HepG2 (cell line): ENCODE results near the gene DLEC1. TPM values are rescaled to one million over a fixed set of nuclear protein-coding genes. Genes with fewer than 3 reads are reported as not detected.
A peak's percentile ranks its signal among the peaks of the same experiment; 100 is the strongest.

Source experiments
- EZH2 ChIP-seq: conservative IDR thresholded peaks from 2 replicates; pipeline ENCODE4 v1.6.1; 2012; ENCODE audit warnings: mild to moderate bottlenecking, low read depth, low read length, moderate library complexity
- MXI1 ChIP-seq: IDR thresholded peaks from 3 replicates; pipeline ENCODE4 v1.6.1; 2012; ENCODE audit warnings: low read depth, low read length, inconsistent platforms, borderline replicate concordance
- PAX8 ChIP-seq: sonication (generic); formaldehyde crosslinking; IDR thresholded peaks from 2 replicates; pipeline ENCODE4 v1.8.0; 2022; ENCODE audit warnings: mild to moderate bottlenecking, missing genetic modification reagents, borderline replicate concordance
- RBFOX2 ChIP-seq: fragments of 200-400 bp; formaldehyde crosslinking; IDR thresholded peaks from 2 replicates; pipeline ENCODE4 v1.6.1; 2017; ENCODE audit warnings: low read depth, mild to moderate bottlenecking, low read length
- RCOR2 ChIP-seq: IDR thresholded peaks from 2 replicates; pipeline ENCODE4 v1.6.1; 2016; ENCODE audit warnings: missing biosample characterization, missing genetic modification reagents
- SP5 ChIP-seq: IDR thresholded peaks from 2 replicates; pipeline ENCODE4 v1.6.1; 2016; ENCODE audit warnings: low read depth, borderline replicate concordance
- TEAD3 ChIP-seq: optimal IDR thresholded peaks from 2 replicates; pipeline ENCODE3; 2016; ENCODE audit warnings: borderline replicate concordance
- ZNF251 ChIP-seq: sonication (generic); formaldehyde crosslinking; IDR thresholded peaks from 2 replicates; pipeline ENCODE4 v1.9.0; 2021; ENCODE audit warnings: mild to moderate bottlenecking, missing genetic modification reagents
- ZNF256 ChIP-seq: sonication (generic); formaldehyde crosslinking; conservative IDR thresholded peaks from 2 replicates; pipeline ENCODE4 v1.4.0; 2020; ENCODE audit warnings: missing genetic modification reagents
- ZNF44 ChIP-seq: sonication (generic); formaldehyde crosslinking; IDR thresholded peaks from 2 replicates; pipeline ENCODE4 v1.5.1; 2020; ENCODE audit warnings: mild to moderate bottlenecking, missing genetic modification reagents
- ZNF562 ChIP-seq: sonication (generic); formaldehyde crosslinking; IDR thresholded peaks from 2 replicates; pipeline ENCODE4 v1.8.0; 2022; ENCODE audit warnings: missing genetic modification reagents, borderline replicate concordance
- ZNF878 ChIP-seq: sonication (generic); formaldehyde crosslinking; IDR thresholded peaks from 2 replicates; pipeline ENCODE4 v1.8.1; 2023; ENCODE audit warnings: mild to moderate bottlenecking, missing genetic modification reagents, moderate library complexity
- polyA plus RNA-seq, 8 experiments: library from polyadenylated mRNA; depleted of rRNA in 3 of 8; stranded (reverse) in 7 of 8; unstranded in 1 of 8; fragments of >200 nt; fragmentation: Illumina TruSeq in 4 of 8; extraction: Trizol in 4 of 8; gene quantifications; 2 replicates each; pipeline versions ENCODE4 v1.2.1 to v1.2.3, GENCODE V29; 2011 to 2016; ENCODE audit warnings: low read depth in 4 of 8, missing spikeins in 1 of 8, mixed read lengths in 1 of 8; ENCODE audit not compliant: insufficient read depth in 1 of 8
- total RNA-seq, 5 experiments: library from RNA; depleted of rRNA; stranded (reverse); fragments of >200 nt; fragmentation: Illumina TruSeq; extraction: Trizol; gene quantifications; 2 replicates each; pipeline ENCODE4 v1.2.3, GENCODE V29; 2016; ENCODE audit warnings: low read depth in 1 of 5
- TF ChIP-seq, protein P1 (sequence below): sonication (generic); formaldehyde crosslinking; IDR thresholded peaks from 2 replicates; pipeline ENCODE4 v1.4.0; 2020; ENCODE audit warnings: missing genetic modification reagents
- TF ChIP-seq, protein P2 (sequence below): sonication (generic); formaldehyde crosslinking; IDR thresholded peaks from 2 replicates; pipeline ENCODE4 v1.5.0; 2020; ENCODE audit warnings: missing genetic modification reagents, mild to moderate bottlenecking, borderline replicate concordance
- TF ChIP-seq, protein P3 (sequence below): sonication (generic); formaldehyde crosslinking; IDR thresholded peaks from 2 replicates; pipeline ENCODE4 v1.4.0; 2020; ENCODE audit warnings: missing genetic modification reagents, borderline replicate concordance
- TF ChIP-seq, protein P4 (sequence below): sonication (generic); formaldehyde crosslinking; IDR thresholded peaks from 2 replicates; pipeline ENCODE4 v1.4.0; 2020; ENCODE audit warnings: mild to moderate bottlenecking, low read depth, missing genetic modification reagents
- TF ChIP-seq, protein P5 (sequence below): sonication (generic); formaldehyde crosslinking; IDR thresholded peaks from 2 replicates; pipeline ENCODE4 v1.9.0; 2021; ENCODE audit warnings: missing genetic modification reagents, borderline replicate concordance

Gene DLEC1
- total and polyA plus RNA-seq, 2 of the 13 experiments (the other 11 are each of a cell fraction or from before 2014, with no cell fraction given), result 0.09 TPM; not detected in 1

DNA sequence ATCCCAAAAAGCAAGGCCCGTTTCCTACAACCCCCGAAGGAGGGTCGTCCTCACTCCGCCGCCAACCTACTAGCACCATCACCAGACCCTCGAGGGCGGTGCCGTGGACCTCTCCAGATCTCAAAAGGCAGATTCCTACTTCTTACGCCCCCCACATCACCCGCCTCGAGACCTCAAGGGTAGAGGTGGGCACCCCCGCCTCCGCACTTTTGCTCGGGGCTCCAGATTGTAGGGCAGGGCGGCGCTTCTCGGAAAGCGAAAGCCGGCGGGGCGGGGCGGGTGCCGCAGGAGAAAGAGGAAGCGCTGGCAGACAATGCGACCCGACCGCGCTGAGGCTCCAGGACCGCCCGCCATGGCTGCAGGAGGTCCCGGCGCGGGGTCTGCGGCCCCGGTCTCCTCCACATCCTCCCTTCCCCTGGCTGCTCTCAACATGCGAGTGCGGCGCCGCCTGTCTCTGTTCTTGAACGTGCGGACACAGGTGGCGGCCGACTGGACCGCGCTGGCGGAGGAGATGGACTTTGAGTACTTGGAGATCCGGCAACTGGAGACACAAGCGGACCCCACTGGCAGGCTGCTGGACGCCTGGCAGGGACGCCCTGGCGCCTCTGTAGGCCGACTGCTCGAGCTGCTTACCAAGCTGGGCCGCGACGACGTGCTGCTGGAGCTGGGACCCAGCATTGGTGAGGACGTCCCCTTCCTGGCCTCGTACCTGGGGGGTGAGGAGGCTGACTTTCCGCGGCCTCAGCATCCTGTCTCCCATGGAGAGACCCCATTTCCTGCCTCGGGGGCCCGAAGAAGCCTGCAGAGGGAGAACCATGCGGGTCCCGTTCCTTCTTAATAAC is 99.6 kb downstream of the DLEC1 start, which contains the start of gene MYD88 (continued):
- TF ChIP-seq, protein P1, sequence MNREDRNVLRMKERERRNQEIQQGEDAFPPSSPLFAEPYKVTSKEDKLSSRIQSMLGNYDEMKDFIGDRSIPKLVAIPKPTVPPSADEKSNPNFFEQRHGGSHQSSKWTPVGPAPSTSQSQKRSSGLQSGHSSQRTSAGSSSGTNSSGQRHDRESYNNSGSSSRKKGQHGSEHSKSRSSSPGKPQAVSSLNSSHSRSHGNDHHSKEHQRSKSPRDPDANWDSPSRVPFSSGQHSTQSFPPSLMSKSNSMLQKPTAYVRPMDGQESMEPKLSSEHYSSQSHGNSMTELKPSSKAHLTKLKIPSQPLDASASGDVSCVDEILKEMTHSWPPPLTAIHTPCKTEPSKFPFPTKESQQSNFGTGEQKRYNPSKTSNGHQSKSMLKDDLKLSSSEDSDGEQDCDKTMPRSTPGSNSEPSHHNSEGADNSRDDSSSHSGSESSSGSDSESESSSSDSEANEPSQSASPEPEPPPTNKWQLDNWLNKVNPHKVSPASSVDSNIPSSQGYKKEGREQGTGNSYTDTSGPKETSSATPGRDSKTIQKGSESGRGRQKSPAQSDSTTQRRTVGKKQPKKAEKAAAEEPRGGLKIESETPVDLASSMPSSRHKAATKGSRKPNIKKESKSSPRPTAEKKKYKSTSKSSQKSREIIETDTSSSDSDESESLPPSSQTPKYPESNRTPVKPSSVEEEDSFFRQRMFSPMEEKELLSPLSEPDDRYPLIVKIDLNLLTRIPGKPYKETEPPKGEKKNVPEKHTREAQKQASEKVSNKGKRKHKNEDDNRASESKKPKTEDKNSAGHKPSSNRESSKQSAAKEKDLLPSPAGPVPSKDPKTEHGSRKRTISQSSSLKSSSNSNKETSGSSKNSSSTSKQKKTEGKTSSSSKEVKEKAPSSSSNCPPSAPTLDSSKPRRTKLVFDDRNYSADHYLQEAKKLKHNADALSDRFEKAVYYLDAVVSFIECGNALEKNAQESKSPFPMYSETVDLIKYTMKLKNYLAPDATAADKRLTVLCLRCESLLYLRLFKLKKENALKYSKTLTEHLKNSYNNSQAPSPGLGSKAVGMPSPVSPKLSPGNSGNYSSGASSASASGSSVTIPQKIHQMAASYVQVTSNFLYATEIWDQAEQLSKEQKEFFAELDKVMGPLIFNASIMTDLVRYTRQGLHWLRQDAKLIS, result 0 out of 2 replicates have a peak, but pooled peaks have one; percentile 43
- TF ChIP-seq, protein P2, sequence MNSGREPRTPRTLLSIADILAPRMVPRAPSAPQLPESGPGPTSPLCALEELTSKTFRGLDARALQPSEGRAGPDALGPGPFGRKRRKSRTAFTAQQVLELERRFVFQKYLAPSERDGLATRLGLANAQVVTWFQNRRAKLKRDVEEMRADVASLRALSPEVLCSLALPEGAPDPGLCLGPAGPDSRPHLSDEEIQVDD (CRISPR knock-in tag), result peak; percentile 65; the same call in 1 of the 2 replicates
- TF ChIP-seq, protein P3, sequence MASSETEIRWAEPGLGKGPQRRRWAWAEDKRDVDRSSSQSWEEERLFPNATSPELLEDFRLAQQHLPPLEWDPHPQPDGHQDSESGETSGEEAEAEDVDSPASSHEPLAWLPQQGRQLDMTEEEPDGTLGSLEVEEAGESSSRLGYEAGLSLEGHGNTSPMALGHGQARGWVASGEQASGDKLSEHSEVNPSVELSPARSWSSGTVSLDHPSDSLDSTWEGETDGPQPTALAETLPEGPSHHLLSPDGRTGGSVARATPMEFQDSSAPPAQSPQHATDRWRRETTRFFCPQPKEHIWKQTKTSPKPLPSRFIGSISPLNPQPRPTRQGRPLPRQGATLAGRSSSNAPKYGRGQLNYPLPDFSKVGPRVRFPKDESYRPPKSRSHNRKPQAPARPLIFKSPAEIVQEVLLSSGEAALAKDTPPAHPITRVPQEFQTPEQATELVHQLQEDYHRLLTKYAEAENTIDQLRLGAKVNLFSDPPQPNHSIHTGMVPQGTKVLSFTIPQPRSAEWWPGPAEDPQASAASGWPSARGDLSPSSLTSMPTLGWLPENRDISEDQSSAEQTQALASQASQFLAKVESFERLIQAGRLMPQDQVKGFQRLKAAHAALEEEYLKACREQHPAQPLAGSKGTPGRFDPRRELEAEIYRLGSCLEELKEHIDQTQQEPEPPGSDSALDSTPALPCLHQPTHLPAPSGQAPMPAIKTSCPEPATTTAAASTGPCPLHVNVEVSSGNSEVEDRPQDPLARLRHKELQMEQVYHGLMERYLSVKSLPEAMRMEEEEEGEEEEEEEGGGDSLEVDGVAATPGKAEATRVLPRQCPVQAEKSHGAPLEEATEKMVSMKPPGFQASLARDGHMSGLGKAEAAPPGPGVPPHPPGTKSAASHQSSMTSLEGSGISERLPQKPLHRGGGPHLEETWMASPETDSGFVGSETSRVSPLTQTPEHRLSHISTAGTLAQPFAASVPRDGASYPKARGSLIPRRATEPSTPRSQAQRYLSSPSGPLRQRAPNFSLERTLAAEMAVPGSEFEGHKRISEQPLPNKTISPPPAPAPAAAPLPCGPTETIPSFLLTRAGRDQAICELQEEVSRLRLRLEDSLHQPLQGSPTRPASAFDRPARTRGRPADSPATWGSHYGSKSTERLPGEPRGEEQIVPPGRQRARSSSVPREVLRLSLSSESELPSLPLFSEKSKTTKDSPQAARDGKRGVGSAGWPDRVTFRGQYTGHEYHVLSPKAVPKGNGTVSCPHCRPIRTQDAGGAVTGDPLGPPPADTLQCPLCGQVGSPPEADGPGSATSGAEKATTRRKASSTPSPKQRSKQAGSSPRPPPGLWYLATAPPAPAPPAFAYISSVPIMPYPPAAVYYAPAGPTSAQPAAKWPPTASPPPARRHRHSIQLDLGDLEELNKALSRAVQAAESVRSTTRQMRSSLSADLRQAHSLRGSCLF (CRISPR knock-in tag), result no peak
- TF ChIP-seq ZNF44 (CRISPR knock-in tag), result no peak
- TF ChIP-seq ZNF256 (CRISPR knock-in tag), result 0 out of 2 replicates have a peak, but pooled peaks have one; percentile 55
- no peak for TF ChIP-seq ZNF562 (CRISPR knock-in tag)
- TF ChIP-seq ZNF878 (CRISPR knock-in tag), result no peak
- no peak for TF ChIP-seq EZH2
- no peak for TF ChIP-seq PAX8 (CRISPR knock-in tag)
- no peak for TF ChIP-seq RCOR2 (CRISPR knock-in tag)
- TF ChIP-seq, protein P4, sequence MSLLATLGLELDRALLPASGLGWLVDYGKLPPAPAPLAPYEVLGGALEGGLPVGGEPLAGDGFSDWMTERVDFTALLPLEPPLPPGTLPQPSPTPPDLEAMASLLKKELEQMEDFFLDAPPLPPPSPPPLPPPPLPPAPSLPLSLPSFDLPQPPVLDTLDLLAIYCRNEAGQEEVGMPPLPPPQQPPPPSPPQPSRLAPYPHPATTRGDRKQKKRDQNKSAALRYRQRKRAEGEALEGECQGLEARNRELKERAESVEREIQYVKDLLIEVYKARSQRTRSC (CRISPR knock-in tag), result no peak
- no peak for TF ChIP-seq TEAD3
- no peak for TF ChIP-seq ZNF251 (CRISPR knock-in tag)
- TF ChIP-seq, protein P5, sequence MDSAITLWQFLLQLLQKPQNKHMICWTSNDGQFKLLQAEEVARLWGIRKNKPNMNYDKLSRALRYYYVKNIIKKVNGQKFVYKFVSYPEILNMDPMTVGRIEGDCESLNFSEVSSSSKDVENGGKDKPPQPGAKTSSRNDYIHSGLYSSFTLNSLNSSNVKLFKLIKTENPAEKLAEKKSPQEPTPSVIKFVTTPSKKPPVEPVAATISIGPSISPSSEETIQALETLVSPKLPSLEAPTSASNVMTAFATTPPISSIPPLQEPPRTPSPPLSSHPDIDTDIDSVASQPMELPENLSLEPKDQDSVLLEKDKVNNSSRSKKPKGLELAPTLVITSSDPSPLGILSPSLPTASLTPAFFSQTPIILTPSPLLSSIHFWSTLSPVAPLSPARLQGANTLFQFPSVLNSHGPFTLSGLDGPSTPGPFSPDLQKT (CRISPR knock-in tag), result 0 out of 2 replicates have a peak, but pooled peaks have one; percentile 55
- TF ChIP-seq SP5, result no peak
- TF ChIP-seq MXI1, result peak; percentile 62; the same call in 1 of the 3 replicates
- TF ChIP-seq RBFOX2, result peak; percentile 94
